ENCODE measurements around the gene ABCD2.
"Not testable (repeated sequence)": the region's sequence is repeated elsewhere in the genome, so short reads cannot be mapped to it uniquely, and the experiment has no call there.

ABCD2 gene

GRCh38 chr12:39603065-39603464 is 16.5 kb downstream of the ABCD2 start:
- Histone ChIP-seq H3K79me2 (ENCODE audit: insufficient read depth, low read length) (no peaks in the 10 kb centered on the region), H3K9me3 (ENCODE audit: low read length) (no peaks in the 10 kb centered on the region), H2AFZ (ENCODE audit: low read length) (no peak overlapping the region), H3K4me2 (ENCODE audit: low read length) (no peak overlapping the region), H3K4me3 (ENCODE audit: low read depth, low read length, poor library complexity, severe bottlenecking) (no peak overlapping the region), H3K9ac (ENCODE audit: low read length) (no peak overlapping the region), H3K9me2 (ENCODE audit: low read depth, low read length) (no peaks in the 10 kb centered on the region), H3K27ac (ENCODE audit: low read depth, low read length, poor library complexity, severe bottlenecking) (no peak overlapping the region), H3K4me1 (ENCODE audit: insufficient read depth, low read length, severe bottlenecking) (no peaks in the 10 kb centered on the region), H3K36me3 (ENCODE audit: insufficient read depth, low read length) (no peaks in the 10 kb centered on the region), H3F3A (ENCODE audit: insufficient read depth, low read length) (no peaks in the 10 kb centered on the region), H3K27me3 (ENCODE audit: insufficient read depth, low read length) (no peaks in the 10 kb centered on the region), H4K20me1 (ENCODE audit: insufficient read depth, low read length) (no peaks in the 10 kb centered on the region)
- TF ChIP-seq, protein P1, sequence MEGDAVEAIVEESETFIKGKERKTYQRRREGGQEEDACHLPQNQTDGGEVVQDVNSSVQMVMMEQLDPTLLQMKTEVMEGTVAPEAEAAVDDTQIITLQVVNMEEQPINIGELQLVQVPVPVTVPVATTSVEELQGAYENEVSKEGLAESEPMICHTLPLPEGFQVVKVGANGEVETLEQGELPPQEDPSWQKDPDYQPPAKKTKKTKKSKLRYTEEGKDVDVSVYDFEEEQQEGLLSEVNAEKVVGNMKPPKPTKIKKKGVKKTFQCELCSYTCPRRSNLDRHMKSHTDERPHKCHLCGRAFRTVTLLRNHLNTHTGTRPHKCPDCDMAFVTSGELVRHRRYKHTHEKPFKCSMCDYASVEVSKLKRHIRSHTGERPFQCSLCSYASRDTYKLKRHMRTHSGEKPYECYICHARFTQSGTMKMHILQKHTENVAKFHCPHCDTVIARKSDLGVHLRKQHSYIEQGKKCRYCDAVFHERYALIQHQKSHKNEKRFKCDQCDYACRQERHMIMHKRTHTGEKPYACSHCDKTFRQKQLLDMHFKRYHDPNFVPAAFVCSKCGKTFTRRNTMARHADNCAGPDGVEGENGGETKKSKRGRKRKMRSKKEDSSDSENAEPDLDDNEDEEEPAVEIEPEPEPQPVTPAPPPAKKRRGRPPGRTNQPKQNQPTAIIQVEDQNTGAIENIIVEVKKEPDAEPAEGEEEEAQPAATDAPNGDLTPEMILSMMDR (IDR thresholded peaks at IDR 0.05; ENCODE audit: low read length) = no peak
- TF ChIP-seq EZH2 (IDR thresholded peaks at IDR 0.05; ENCODE audit: borderline replicate concordance, low read length) = no peak

DNA sequence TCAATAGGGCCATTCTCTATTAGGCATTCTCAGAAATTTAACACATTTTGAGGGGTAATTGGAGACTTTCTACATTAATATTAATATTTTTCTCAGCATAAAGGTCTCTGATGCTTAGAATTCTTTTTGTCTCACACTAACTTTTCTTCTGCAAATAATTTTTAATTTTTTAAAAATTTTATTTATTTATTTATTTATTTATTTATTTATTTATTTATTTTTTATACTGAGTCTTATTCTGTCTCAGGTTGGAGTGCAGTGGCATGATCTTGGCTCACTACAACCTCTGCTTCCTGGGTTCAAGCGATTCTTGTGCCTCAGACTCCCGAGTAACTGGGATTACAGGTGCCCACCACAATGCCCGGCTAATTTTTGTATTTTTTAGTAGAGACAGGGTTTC is 17.7 kb downstream of the ABCD2 start:
- H3K4me3 ChIP-seq (ENCODE audit: low read depth, low read length, poor library complexity, severe bottlenecking); H2AFZ ChIP-seq (ENCODE audit: low read length); H4K20me1 ChIP-seq (ENCODE audit: insufficient read depth, low read length); H3K27ac ChIP-seq (ENCODE audit: low read depth, low read length, poor library complexity, severe bottlenecking); H3K9me3 ChIP-seq (ENCODE audit: low read length); H3K9me2 ChIP-seq (ENCODE audit: low read depth, low read length); H3K27me3 ChIP-seq (ENCODE audit: insufficient read depth, low read length); H3K9ac ChIP-seq (ENCODE audit: low read length); H3K79me2 ChIP-seq (ENCODE audit: insufficient read depth, low read length); H3K4me1 ChIP-seq (ENCODE audit: insufficient read depth, low read length, severe bottlenecking); H3K4me2 ChIP-seq (ENCODE audit: low read length); H3K36me3 ChIP-seq (ENCODE audit: insufficient read depth, low read length); H3F3A ChIP-seq (ENCODE audit: insufficient read depth, low read length): not testable (repeated sequence)

GRCh38 chr12:39595928-39596327 is 23.7 kb downstream of the ABCD2 start:
- Histone ChIP-seq H3K36me3 (ENCODE audit: insufficient read depth, low read length) (no peaks in the 10 kb centered on the region), H3K9me3 (ENCODE audit: low read length) (no peaks in the 10 kb centered on the region), H3K9ac (ENCODE audit: low read length) (no peak overlapping the region), H3K27ac (ENCODE audit: low read depth, low read length, poor library complexity, severe bottlenecking) (no peak overlapping the region), H3K9me2 (ENCODE audit: low read depth, low read length) (no peaks in the 10 kb centered on the region), H2AFZ (ENCODE audit: low read length) (no peak overlapping the region), H3K4me3 (ENCODE audit: low read depth, low read length, poor library complexity, severe bottlenecking) (no peak overlapping the region), H3K79me2 (ENCODE audit: insufficient read depth, low read length) (no peaks in the 10 kb centered on the region), H4K20me1 (ENCODE audit: insufficient read depth, low read length) (no peaks in the 10 kb centered on the region), H3K27me3 (ENCODE audit: insufficient read depth, low read length) (no peaks in the 10 kb centered on the region), H3K4me2 (ENCODE audit: low read length) (no peak overlapping the region), H3F3A (ENCODE audit: insufficient read depth, low read length) (no peaks in the 10 kb centered on the region), H3K4me1 (ENCODE audit: insufficient read depth, low read length, severe bottlenecking) (no peaks in the 10 kb centered on the region)
- TF ChIP-seq, protein P1 (IDR thresholded peaks at IDR 0.05; ENCODE audit: low read length) = no peak
- TF ChIP-seq EZH2 (IDR thresholded peaks at IDR 0.05; ENCODE audit: borderline replicate concordance, low read length) = no peak

GRCh38 chr12:39592295-39592694 is 27.3 kb downstream of the ABCD2 start:
- Histone ChIP-seq H4K20me1 (ENCODE audit: insufficient read depth, low read length) (no peaks in the 10 kb centered on the region), H3K36me3 (ENCODE audit: insufficient read depth, low read length) (no peaks in the 10 kb centered on the region), H3K79me2 (ENCODE audit: insufficient read depth, low read length) (no peaks in the 10 kb centered on the region), H3K4me1 (ENCODE audit: insufficient read depth, low read length, severe bottlenecking) (no peaks in the 10 kb centered on the region), H3K27ac (ENCODE audit: low read depth, low read length, poor library complexity, severe bottlenecking) (no peak overlapping the region), H3K4me2 (ENCODE audit: low read length) (no peak overlapping the region), H3K27me3 (ENCODE audit: insufficient read depth, low read length) (no peaks in the 10 kb centered on the region), H3K4me3 (ENCODE audit: low read depth, low read length, poor library complexity, severe bottlenecking) (no peak overlapping the region), H2AFZ (ENCODE audit: low read length) (no peak overlapping the region), H3F3A (ENCODE audit: insufficient read depth, low read length) (no peaks in the 10 kb centered on the region), H3K9me3 (ENCODE audit: low read length) (no peaks in the 10 kb centered on the region), H3K9ac (ENCODE audit: low read length) (no peak overlapping the region), H3K9me2 (ENCODE audit: low read depth, low read length) (no peaks in the 10 kb centered on the region)
- no peak for TF ChIP-seq EZH2 (IDR thresholded peaks at IDR 0.05; ENCODE audit: borderline replicate concordance, low read length)
- TF ChIP-seq, protein P1 (IDR thresholded peaks at IDR 0.05; ENCODE audit: low read length) = no peak

All from OCI-LY1 (cell line).